ENCODE results near the gene UMAD1. TPM values are rescaled to one million over a fixed set of nuclear protein-coding genes. Genes with fewer than 3 reads are reported as not detected.

The UMAD1 gene
- total RNA-seq, 1 donor from 2014 or later, result 13.9 TPM

- H3K27me3 Mint-ChIP-seq, result no peaks in the 10 kb centered on the region
- ChIA-PET POLR2A (interaction anchor here (0.5 kb wide), 1 partner anchor 8 kb away, joined by 3 read pairs; no protein-coding TSS in a partner anchor), CTCF (no interaction called here)
- peaks cover 5% of the 10 kb centered on the region for H3K36me3 Mint-ChIP-seq (ENCODE audit: low read depth)
- no peak for ATAC-seq (ENCODE audit: low read depth)
- H3K27ac Mint-ChIP-seq, result no peak overlapping the region
- TF ChIP-seq CTCF (IDR thresholded peaks at IDR 0.05), result no peak
- intact Hi-C loops (cut with micrococcal nuclease), result no loop called here
- no peak for DNase-seq
- H3K9me3 Mint-ChIP-seq, result no peaks in the 10 kb centered on the region
- H3K4me3 Mint-ChIP-seq, result no peak overlapping the region
- H3K4me1 Mint-ChIP-seq, result peaks cover 14% of the 10 kb centered on the region
These were observed 97.6 kb downstream of the UMAD1 start for GRCh38 chr7:7738177-7738576.

- peaks cover 5% of the 10 kb centered on the region for H3K36me3 Mint-ChIP-seq (ENCODE audit: low read depth)
- no peak overlapping the region for H3K4me3 Mint-ChIP-seq
- TF ChIP-seq CTCF (IDR thresholded peaks at IDR 0.05), result no peak
- CTCF ChIA-PET, result no interaction called here
- H3K27ac Mint-ChIP-seq, result no peak overlapping the region
- no peaks in the 10 kb centered on the region for H3K9me3 Mint-ChIP-seq
- intact Hi-C loops (cut with micrococcal nuclease), result no loop called here
- peaks cover 14% of the 10 kb centered on the region for H3K4me1 Mint-ChIP-seq
- no peaks in the 10 kb centered on the region for H3K27me3 Mint-ChIP-seq
- ATAC-seq (ENCODE audit: low read depth) (no peak), DNase-seq (no peak)
- POLR2A ChIA-PET, result interaction anchor here (0.5 kb wide), 1 partner anchor 8 kb away, joined by 3 read pairs; no protein-coding TSS in a partner anchor
These were observed 98.1 kb downstream of the UMAD1 start for GRCh38 chr7:7738622-7739021.

- CTCF ChIA-PET, result no interaction called here
- Mint-ChIP-seq H3K27ac (no peak overlapping the region), H3K9me3 (no peaks in the 10 kb centered on the region), H3K4me3 (no peak overlapping the region), H3K36me3 (ENCODE audit: low read depth) (peaks cover 5% of the 10 kb centered on the region), H3K27me3 (no peaks in the 10 kb centered on the region), H3K4me1 (peaks cover 14% of the 10 kb centered on the region)
- intact Hi-C loops (cut with micrococcal nuclease), result loop anchor here (5.0 kb wide), 1 partner anchor 32 kb away; no protein-coding TSS in a partner anchor
- POLR2A ChIA-PET, result interaction anchor here (0.6 kb wide), 1 partner anchor 230 kb away, joined by 3 read pairs; no protein-coding TSS in a partner anchor
- no peak for TF ChIP-seq CTCF (IDR thresholded peaks at IDR 0.05)
- DNase-seq (no peak), ATAC-seq (ENCODE audit: low read depth) (no peak)
These were observed 98.9 kb downstream of the UMAD1 start for GRCh38 chr7:7739204-7740036.

GRCh38 chr7:7740037-7740355 lies 99.4 kb downstream of the UMAD1 start:
- peaks cover 13% of the 10 kb centered on the region for H3K4me1 Mint-ChIP-seq
- peaks cover 5% of the 10 kb centered on the region for H3K36me3 Mint-ChIP-seq (ENCODE audit: low read depth)
- ChIA-PET POLR2A (no interaction called here), CTCF (no interaction called here)
- no peak for TF ChIP-seq CTCF (IDR thresholded peaks at IDR 0.05)
- ATAC-seq (ENCODE audit: low read depth), result no peak
- no peak overlapping the region for H3K27ac Mint-ChIP-seq
- H3K27me3 Mint-ChIP-seq, result no peaks in the 10 kb centered on the region
- intact Hi-C loops (cut with micrococcal nuclease), result loop anchor here (5.0 kb wide), 1 partner anchor 33 kb away; no protein-coding TSS in a partner anchor
- DNase-seq, result no peak
- no peaks in the 10 kb centered on the region for H3K9me3 Mint-ChIP-seq
- no peak overlapping the region for H3K4me3 Mint-ChIP-seq

- POLR2A ChIA-PET, result no interaction called here
- CTCF ChIA-PET, result no interaction called here
- Mint-ChIP-seq H3K27ac (no peak overlapping the region), H3K36me3 (ENCODE audit: low read depth) (peaks cover 2% of the 10 kb centered on the region), H3K9me3 (no peaks in the 10 kb centered on the region), H3K4me3 (no peak overlapping the region), H3K4me1 (peaks cover 29% of the 10 kb centered on the region), H3K27me3 (no peaks in the 10 kb centered on the region)
- TF ChIP-seq CTCF (IDR thresholded peaks at IDR 0.05), result no peak
- intact Hi-C loops (cut with micrococcal nuclease), result loop anchor here (5.0 kb wide), 1 partner anchor 35 kb away; no protein-coding TSS in a partner anchor
- ATAC-seq (ENCODE audit: low read depth) (no peak), DNase-seq (no peak)
These were observed 101.7 kb downstream of the UMAD1 start for GRCh38 chr7:7742223-7742622.

Measured in activated B cell treated with CpG ODN at 0.5 μM for 24 hours (primary cell).